NCI-H69 (cell line): ENCODE results near the gene STOML2.
A peak's percentile ranks its signal among the peaks of the same experiment; 100 is the strongest.

Source experiments
- DNase-seq: peaks from one replicate; lab custom pipeline; 2025; lab: John Stamatoyannopoulos, UW

STOML2 gene

DNA sequence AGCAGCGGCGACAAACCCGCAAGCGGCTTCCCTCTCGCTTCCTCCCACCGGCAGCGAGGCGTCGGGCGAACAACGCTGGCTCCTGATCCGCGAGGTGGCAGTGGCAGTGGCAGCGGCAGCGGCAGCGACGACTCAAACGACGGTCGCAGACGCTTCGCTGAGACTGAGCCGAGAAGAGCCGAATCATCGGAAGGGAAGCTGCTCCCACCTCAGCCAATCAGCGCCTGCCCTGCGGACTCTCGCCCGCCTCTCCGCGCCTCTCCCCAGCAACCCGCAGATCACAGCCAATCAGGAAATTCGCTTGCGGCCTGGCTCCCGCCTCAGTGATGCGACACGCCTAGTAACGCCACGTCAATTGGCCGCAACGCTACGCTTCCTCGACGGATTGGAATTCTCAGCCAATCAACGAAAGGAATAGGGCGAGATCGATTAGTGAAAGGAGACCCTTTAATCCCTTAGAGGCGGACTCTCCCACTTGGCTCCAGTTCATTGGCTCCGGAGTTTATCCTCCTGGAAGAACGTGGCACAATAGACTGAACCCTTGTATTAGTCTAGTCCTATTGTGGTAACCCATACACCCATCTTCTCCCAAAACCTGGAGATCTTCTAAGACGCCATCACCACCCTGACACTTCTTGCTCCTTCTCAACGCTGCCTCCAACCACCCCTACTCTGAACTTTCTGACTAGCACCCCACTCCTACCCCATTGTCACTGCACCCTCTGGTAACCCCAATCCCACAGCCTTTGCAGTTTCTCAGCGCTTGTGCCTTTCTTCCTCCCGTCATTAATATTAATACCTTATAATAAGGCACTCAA, 30.3 kb downstream of the STOML2 start, which contains the start of gene VCP:
Gene VCP (minus strand): TSS at position 165 of the 818 bp plus-strand sequence. CDS start 272 bp downstream, outside the sequence.
- peak; percentile 99 for DNase-seq

DNA sequence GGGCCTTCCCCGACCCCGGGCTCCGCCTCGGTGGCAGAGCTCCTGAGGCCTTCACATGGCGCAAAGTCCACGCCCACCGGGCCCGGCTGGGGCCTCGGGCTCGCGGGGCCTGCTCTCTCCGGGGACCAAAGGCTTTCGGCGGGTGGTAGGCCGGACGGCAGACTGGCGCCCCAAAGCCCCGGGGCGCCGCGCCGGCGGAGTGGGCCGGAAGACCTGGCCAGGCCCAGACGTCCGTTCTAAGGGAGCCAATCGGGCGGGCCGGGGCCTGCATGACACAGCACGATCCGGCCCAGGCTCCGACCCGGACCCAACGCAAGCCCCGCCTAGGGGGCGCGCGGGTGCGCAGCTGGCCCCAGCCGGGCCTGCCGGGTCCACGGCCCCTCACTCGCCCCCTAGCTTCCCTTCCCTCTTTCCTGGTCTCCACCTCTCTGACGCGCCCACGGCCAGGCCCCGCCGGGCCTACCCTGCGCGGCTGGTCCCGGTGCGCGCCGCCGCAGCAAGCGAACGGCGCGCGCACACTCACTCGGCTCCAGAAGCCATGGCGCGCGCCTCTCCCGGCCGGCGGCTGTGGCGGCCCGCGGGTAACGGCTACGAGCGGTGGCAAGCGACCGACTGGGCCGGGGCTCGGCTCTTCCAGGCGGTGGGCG, 31.0 kb downstream of the STOML2 start:
- peak; percentile 91 for DNase-seq

DNA sequence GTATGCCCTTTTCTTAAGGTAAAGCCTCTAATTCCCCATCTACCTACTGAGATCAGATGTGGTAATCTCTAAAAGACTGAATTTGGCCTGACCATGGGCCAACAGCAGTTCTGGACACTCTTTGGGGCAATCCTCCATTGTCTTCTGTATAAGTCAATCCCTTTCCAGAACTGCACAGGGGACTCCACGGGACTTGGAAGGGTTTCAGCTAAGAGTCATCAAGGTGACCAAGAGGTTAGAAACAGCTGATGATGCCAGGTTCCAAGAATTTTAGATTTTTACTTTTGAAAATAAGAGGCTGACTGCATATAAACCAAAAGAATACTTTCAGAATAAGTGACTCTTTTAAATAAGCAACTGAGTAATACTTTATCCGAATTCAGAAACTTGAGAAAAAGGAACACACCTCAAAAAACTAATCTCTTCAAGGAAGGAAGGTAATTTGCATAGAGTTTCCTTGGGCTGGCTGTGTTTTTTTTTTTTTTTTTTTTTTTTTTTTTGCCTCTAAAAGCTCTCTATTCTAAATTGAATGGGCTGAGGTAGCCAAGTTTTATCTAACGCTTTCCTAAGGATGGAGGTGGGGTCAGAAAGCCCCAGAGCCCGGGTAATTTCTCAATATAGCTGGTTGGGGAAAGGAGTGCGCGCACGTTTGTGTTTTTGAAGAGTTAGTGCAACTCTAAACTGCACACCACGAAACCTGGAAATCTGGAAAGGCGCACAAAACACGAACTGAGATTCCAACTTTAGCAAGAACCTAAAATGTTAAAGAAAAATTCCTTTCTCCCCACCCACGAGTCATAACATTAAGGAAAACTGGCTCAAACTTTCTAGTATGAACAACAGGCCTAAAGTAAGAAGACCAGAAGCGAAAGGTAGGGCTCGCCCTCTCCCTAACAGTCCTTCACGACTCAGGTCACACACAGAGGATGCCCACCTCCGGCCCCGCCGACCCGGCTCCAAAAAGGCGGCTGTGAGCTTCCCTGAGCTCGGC, 31.8 kb downstream of the STOML2 start:
- no peak for DNase-seq

DNA sequence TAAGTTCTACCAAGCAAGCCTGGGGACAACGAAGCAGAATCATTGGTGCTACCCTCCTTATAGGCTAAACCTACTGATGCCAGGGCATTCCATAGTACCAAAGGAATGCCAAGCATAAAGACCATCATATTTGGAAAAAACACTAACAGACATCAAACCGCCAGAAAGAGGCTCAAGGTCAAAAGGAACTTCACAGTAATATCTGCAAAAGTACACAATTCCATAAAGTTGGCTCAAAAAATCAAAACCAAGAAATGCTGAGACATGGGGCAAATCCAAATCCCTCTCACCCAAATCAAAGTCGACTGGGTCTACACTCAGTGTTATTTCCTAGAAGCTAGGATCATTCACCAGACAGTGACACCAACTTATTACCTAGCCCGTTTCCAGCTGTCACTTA, 33.9 kb downstream of the STOML2 start:
- no peak for DNase-seq

DNA sequence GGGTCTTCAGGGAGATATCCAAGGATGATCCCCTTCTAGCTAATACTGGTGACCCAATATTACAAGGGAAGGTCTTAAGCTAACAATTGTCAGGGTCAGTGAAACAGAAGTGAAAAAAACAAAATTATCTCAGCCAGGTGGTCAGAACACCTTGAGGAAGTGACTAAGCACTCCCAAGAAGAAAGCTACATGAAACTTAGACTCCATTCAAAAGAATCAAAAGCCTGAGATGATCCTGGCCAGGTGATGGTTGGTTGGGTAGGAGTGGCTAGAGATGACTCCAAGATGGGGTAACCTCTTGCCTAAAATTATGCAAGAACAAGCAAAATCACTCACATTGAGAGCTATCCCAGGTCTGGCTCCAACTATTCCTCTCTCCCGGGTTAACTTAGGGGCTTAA, 35.9 kb downstream of the STOML2 start:
- no peak for DNase-seq

DNA sequence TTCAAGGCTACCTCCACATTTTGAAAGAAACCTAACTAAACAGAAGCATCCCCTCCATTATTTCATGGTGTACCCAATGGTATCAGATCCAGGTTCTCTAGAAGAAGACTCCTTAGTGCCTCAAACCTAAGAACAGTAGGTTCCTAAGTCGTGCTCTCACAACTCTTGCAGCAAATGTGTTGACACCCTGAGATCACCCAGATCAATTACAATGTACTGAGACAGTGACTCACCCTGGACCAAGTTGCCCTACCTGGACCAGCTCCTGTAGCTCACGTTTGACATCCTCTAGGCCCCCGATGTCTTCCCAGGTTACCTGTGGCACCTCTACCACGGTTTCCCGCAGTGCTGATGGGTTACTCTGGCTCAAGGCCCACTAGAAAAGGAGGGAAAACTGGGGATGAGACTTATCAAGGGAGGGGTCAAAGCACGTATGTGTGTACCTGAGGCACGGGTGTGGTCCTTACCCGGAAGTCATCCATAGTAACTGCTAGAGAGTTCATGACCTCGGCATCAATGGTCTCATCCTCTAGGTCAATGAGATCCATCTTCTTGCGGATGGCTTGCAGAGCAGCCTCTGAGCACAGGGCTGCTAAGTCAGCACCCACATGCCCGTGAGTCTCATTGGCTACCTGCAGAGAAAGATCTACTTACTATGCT, 42.3 kb downstream of the STOML2 start:
- DNase-seq: no peak

- DNase-seq: no peak
Measured at GRCh38 chr9:35059438-35059837, 43.5 kb downstream of the STOML2 start.

GRCh38 chr9:35057271-35057620, 45.7 kb downstream of the STOML2 start:
- no peak for DNase-seq

GRCh38 chr9:35056571-35057270, 46.2 kb downstream of the STOML2 start:
- no peak for DNase-seq

DNA sequence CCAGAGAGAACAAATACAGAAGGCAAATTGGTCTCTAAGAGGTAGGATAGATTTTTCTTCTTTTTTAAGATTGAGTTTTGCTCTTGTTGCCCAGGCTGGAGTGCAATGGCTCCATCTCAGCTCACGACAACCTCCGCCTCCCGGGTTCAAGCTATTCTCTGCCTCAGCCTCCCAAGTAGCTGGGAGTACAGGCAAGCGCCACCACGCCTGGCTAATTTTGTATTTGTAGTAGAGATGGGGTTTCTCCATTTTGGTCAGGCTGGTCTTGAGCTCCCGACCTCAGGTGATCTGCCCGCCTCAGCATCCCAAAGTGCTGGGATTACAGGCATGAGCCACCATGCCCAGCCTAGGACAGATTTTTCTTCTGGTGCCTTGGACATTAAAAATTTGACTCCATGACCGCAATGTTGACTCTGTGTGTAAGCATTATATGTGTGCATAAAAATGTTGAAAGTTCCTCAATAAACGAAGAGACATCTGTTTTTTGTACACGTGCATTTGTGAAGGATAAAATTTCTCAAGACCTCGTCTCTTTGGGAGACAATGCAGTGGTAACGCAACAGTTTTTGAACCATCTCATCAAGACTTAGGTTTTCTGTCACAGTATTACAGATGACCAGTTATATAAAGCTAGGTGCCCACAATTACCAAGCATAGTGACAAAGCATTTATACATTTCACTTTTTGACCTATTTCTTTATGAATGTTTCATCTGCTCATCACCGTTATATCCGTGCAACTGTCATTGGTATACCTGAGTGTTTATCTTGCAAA, 47.9 kb downstream of the STOML2 start:
- DNase-seq: no peak

- no peak for DNase-seq
Measured at GRCh38 chr9:35054185-35054835, 48.6 kb downstream of the STOML2 start.

GRCh38 chr9:35051069-35051967, 51.6 kb downstream of the STOML2 start:
- DNase-seq: peak; percentile 42
